ENCODE measurements around the gene RPS19.

DNA sequence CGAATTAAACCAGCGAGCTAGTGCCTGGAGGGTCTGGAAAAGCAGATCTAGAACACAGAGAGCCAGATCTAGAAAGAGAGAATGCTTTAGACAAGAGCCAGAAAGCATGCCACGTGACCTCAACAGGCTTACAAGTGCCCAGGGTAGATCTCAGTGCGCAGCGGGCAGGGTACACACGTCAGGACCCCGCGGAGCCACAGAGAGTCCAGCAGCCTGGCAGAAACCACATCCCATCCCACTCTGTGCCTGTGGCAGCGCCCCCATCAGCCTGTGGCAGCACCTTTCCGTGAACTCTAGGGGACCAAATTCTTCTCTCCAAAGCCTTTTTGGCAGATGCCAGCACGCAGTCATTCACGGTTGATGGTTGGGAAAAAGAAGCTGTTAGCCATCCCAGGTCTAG lies 28.9 kb downstream of the RPS19 start:
- TF ChIP-seq POLR2A (IDR thresholded peaks at IDR 0.05) = no peak
- TF ChIP-seq, protein P1, sequence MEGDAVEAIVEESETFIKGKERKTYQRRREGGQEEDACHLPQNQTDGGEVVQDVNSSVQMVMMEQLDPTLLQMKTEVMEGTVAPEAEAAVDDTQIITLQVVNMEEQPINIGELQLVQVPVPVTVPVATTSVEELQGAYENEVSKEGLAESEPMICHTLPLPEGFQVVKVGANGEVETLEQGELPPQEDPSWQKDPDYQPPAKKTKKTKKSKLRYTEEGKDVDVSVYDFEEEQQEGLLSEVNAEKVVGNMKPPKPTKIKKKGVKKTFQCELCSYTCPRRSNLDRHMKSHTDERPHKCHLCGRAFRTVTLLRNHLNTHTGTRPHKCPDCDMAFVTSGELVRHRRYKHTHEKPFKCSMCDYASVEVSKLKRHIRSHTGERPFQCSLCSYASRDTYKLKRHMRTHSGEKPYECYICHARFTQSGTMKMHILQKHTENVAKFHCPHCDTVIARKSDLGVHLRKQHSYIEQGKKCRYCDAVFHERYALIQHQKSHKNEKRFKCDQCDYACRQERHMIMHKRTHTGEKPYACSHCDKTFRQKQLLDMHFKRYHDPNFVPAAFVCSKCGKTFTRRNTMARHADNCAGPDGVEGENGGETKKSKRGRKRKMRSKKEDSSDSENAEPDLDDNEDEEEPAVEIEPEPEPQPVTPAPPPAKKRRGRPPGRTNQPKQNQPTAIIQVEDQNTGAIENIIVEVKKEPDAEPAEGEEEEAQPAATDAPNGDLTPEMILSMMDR (IDR thresholded peaks at IDR 0.05) = no peak

Data from testis (tissue), 2 donors.